Measurements from ENCODE around the gene CDK2AP2.
"Not testable (repeated sequence)": the region's sequence is repeated elsewhere in the genome, so short reads cannot be mapped to it uniquely, and the experiment has no call there.

Gene CDK2AP2

DNA sequence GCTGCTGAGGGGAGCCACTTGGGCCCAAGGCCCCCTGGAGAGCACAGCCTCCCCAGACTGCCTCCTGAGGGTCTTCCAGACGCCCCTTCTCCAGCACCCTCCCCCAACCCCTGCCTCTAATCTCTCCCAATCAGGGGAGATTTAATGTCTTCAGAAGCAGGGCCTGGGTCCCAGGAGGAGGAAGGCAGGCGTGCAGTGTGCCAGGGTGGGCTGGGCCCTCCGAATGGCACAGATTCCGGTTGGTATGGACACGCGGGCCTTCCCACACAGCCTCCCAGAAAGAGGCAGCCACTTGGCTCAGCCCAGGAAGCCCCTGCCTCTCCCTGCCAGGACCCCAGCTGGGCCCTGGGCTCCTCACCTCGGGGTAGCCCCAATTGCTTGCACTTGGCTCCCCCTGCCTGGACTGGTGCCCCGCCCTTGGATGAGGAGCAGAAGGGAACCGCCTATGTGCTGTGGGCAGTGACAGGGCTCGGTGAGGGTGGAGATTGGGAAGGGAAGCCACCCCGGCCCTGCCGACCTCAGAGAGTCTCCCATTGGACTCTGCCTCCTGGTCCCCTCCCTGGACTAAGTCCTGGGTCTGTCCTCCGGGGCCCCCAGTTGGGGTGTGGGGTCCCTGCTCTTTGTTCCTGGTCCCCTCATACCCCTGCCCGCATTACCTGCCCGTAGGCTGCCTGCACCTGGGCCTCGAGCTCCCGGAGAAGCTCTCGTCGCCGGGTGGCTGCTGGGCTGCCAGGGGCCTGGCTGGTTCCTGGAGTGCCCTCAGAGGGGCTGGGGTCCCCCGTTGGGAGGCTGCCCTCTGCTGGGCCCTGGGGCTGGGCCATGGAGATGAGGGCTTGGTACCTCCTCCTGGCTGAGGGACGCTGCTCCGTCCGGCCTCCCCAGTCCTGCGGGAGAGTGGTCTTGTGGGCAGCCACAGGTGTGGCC is 15.9 kb upstream of the CDK2AP2 start:
- no peak for DNase-seq

DNA sequence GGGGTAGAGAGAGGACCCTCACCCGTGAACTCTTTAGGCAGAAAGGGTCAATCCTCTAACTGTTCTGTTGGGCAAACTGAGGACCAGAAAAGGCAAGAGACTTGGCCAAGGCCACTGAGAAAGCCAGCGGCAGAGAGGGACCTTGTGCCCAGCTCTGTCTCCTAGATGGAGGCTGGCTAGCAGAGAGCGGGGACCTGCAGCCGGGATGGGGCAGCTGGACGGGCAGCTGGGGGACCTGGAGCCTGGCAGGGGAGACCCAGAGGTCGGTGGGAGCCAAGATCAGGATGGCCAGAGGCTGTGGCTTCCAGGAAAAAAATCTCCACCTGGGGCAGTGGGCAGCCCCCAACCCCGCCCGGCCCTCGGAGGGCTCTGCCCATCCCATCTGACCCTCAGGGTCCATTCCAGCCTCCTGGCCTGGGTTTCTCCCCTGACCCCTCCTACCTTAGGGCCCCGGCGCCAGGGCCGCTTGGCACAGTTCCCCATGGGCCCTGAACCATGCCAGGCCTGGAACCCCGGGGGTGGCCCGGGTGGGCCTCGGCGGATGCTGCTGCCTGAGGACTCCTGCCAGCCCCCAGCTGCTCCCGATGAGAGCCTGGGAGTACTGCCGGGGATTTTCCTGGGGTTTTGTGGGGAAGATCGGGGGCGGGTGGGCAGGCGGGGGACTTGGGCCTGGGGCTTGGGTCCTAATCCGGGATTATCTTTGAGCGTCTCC is 15.0 kb upstream of the CDK2AP2 start, which contains the start of gene CABP2:
CABP2 (minus strand) TSS at position 603 of the 712 bp plus-strand sequence; CDS start at position 483, 120 bp downstream.
- DNase-seq: no peak

DNA sequence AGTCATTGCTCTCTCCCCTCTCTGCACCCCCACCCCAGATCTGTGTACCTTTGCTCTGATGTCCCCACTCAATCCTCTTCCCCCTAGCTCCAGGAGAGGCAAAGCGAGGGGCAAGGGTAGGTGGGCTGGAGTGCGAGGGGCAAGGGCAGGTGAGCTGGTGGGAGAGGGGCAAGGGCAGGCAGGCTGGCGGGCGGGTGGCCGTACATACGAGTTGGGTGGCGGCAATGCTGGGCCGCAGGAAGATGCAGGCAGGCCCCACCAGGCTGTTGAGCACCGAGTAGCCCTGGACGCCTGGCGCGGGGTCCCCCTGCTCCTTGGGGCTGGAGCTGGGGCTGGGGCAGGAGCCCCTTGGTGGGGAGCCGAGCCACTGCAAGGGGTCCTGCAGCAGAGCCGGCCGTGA is 14.4 kb upstream of the CDK2AP2 start:
- DNase-seq: no peak

DNA sequence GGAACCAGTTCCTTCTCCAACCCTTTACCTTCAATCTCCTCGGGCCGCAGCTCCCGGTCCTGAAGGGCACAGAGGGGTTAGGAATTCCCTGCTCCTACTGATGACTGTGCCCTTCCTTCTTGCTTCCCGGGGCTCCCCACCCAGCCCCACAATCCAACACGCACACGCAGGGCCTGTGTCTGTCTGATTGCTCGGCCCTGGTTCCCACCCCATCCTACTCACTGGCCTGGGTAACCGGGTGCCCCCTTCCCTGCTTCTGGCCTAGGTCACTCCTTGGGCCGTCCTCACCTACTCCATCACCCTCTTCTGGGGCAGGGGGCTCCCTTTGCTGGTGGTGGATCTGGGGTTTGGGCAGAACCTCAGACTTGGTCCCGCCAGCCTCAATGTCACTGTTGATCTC is 14.0 kb upstream of the CDK2AP2 start:
- no peak for DNase-seq

DNA sequence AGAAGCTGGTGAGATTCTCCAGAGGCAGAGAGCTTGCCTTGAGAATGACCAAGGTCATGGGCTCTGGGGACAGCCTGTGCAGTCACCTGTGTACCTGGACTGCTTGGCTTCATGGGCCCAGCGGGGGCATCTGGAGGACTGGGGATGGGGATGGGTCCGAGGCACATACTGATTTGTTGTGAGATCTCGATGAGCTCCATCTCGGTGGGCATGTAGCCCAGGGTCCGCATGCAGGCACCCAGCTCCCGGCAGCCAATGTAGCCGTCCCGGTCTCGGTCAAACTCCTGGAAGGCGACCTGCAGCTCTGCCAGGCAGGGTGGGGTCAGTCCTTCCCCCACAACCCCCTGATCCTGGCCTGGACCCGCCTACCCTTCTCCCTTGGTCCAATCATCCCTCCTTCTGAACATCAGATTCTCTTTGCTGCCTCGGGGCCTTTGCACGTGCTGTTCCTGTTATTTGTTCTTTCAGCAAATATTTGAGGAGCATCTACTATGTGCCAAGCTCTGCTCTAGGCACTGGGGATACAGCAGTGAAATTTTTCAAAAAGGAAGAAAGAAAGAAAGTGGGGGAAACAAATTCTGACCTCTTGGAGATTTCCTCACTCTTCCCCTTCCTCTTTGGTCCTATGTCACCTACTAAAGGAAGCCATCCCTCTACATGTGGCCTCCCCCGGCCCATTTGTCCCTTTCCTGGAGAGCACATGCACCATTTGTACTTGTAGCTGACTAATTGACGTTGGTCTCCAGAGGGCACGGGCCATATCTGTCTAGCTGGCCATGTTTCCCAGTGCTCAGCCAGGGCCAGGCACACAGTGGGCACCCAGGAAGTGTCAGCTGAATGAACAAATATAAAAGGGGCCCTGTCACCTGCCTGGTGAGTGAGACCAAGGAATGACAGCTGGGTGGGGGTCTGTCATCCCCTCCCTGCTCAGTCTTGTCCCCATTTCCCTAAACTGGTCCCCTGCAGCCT is 13.2 kb upstream of the CDK2AP2 start:
- DNase-seq: no peak

DNA sequence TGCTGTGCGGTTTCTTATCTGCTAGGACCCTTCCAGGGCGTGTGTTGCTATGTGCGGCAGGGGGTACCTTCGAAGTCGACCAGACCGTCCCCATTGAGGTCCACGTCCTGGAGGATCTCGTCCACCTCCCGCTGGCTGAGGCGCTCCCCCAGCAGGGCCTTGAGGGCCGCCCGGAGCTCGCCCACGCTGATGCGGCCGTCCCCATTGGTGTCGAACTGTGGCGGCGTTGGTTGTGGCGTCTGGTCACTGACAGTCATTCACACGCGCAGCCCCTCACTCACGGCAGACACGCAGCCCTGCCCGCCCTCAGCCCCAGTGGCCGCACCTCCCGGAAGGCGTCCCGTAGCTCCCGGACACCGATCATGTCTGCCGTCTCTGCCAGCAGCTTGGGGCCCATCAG is 11.8 kb upstream of the CDK2AP2 start:
- no peak for DNase-seq

DNA sequence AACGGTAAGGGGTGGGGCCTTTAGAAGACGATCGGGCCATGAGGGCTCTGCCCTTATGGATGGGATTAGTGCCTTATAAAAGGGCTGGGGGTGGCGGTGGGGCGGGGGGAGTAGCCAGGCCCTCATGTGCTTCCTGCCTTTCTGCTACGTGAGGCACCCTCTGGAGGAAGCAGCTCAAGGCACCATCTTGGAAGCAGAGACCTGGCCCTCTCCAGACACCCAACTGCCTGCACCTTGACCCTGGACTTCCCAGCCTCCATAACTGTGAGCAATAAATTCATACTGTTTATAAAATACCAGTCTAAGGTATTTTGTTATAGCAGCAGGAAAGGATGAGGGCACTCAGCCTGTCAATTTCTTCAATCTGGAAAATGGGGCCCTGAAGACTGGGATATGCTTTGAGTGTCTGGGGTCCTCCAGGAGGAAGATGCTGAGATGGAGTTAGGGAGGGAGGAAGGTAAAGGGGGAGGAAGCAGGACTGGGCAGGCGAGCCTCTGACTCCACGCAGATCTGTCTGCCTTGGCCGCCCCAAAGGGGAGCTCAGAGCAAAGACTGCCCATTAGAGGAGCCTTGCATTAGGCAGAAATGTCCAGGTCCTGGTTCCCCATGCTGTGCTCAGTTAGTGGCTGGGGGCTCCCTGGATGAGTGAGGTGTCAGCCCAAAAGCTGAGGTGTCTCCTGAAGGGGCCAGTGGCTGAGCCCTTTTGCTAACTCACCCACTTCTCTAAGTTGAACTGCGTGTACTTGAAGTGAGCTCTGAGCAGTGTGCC is 10.0 kb upstream of the CDK2AP2 start:
- no peak for DNase-seq

DNA sequence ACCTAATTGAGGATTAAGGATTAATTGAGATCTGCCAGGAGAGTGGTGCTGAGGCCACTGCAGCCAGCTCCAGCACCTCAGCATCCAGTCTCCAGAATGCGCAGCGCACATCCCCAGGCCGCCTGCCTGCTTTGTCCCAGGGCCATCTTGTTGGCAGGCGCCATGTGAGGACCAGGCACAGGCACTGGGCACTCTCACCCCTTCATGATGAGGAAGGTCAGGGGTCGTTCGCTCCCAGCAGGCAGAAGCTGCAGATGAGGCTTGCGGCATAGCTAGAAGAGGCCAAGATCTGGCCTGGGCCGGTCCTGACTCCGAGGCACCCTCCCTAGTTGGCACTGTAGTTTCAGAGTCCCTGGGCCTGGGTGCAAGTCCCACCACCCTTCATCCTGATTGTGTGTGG is 8.8 kb upstream of the CDK2AP2 start:
- no peak for DNase-seq

DNA sequence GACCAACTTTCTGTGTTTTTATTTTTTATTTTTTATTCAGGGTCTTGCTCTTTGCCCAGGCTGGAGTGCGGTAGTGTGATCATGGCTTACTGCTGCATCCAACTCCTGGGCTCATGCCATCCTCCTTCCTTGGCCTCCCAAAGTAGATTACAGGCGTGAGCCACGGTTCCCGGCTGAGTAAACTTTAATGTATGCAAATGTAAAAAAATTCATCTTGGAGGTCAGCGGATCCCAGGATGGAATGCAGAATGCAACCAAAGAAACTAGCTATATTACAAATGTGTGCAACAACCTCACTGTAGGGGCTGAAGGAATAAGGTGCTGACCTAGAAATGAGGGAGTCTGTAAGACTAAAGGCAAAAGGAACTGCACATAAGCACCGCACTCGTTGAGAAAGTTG is 6.2 kb upstream of the CDK2AP2 start:
- DNase-seq: no peak

DNA sequence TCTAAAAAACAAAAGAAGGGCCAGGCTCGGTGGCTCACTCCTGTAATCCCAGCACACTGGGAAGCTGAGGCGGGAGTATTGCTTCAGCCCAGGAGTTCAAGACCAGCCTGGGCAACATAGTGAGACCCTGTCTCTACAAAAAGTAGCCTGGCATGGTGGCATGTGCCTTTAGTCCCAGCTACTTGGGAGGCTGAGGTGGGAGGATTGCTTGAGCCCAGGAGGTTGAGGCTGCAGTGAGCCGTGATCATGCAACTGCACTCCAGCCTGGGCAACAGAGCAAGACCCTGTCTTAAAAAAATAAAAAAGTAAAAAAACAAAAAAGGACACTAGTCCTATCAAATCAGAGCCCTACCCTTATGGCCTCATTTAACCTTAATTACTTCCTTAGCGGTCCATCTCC is 3.6 kb upstream of the CDK2AP2 start:
- DNase-seq: not testable (repeated sequence)

DNA sequence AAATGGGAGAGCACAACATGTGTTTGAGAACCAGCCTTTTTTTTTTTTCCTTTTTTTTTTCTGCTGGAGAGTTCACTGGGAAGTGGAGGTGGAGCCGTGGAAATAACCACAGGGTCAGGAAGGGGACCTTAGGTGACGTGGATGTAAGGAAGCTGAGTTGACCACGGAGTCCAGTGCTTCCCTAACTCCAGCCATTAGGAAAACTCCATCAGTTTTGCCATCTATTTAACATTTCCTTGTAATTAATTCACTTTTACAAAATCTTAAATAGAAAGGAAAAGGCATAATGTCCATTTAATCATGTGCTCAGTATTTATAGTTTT is 2.0 kb upstream of the CDK2AP2 start:
- no peak for DNase-seq

DNA sequence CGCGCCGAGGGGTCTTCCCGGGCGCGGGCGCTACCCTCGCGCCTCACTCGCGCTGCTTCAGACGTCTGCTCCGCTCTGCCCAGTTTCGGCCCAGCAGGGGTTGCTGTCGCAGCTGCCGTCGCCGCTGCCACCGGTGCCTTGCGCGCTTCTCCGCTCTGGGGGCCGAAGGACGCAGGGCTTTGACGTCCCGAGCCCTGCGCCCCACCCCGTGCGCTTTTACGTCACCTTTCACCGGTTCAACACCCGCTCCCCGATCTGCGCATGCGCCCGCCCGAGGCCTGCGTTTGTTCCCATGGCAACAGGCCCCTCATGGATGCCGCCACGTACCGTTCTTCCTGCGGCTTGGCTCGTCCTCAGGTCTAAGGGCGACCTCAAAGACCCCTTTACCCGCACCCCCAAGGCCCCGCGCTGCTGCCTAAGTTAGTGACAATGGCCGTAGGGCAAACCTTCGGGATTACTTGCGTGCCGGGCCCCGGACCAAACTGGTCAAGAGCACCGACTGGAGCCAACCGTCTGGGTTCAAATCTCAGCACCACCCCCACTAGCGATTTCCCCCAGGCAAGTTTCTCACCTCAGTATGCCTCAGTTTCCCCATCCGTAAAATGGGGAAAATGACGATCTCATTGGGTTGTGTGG is 642 bp upstream of the CDK2AP2 start:
- peak; percentile 96 for DNase-seq

DNA sequence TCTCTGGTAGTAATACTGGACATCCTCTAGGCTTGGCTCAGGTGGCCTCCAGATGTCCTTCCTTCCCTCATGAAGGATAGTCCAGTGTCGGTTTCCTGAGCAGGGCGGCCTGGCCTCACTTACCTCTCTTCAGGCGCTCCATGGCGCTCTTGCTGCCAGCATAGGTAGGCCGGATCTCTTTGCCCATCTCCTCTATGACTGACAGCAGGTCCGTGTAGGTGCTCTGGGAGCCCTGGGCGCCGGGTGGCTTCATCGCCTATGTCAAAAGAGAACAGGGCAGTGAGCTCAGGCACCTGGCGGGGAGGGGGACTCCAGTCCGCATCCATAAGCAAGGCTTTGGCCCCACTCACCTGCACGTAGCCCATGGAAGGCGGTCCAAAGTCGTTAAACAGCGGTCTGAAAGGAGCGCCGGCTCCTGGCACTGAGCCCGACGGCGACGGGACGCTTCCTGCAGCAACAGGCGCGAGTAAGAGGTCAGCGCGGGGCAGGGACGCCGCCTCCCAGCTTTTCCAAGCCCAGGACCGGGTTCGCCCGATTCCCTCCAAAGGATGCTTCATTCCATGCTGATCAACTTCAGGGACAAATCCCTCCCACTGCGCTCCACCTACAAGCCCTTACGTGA is 609 bp downstream of the CDK2AP2 start:
- DNase-seq: no peak

DNA sequence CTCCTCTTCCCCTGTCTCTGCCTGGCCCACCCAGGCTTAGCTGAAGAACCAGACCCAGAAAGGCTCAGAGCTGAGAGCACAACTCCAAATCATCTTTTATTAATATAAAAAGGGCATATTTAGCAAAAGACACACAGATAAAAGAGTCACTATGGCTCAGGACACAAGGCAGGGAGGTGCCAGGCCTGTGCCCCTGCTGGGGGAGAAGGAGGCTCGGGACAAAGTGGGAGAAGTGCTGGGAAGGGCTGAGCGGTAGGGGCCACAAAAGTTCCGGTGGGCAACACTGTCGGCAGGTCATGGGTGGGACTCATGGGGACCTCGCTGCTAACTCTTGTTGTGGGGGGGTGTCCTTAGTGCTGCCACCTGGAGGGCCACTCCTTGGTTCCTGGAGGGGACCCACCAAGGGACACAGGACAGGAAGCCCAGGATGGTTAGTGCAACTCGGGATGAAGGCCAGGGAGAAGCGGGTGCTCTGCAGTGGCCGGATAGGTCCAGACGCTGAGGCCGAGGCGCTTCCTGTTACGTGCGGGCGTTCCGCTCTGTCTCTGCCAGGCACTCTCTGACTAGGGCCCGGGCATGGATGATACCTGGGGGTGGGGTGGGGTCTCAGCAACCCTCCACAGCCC is 1.4 kb downstream of the CDK2AP2 start:
- DNase-seq: no peak

DNA sequence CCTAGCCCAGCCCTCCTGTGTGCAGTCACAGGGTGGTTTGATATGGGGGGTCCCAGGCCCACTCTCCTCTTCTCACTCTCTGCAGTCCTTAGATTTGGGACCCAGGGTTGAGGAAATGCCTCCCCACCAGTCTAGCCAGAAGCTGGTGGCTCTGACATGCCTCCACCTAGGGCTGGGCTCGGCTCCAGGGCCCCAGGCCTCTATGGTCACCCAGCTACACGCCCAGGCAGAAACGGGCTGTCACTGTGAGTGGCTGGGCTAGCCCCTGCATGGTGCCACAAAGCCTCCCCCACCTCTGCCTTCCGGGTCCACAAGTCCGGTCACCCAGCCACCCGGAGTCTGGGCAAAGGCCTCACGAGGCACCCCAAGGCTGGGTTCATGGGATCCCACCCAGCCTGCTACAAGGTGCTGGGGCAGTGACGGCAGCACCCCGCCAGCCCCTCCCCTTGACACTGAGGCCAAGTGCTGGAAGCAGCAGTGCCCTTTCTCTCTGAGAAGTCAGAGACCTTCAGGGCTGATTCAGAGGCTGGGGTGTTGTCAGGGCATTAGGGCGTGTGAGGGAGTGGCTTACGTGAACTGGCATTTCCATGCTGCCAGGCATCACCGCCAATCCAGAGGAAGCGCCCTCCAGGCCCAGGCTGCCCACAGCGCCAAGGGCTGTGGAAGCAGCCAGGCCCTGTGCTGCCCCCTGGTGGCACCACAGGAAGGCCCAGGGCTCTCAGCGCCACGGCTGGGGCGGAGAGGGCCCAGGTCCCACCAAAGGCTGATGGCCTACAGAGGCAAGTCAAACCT is 2.2 kb downstream of the CDK2AP2 start:
- DNase-seq: peak; percentile 85

DNA sequence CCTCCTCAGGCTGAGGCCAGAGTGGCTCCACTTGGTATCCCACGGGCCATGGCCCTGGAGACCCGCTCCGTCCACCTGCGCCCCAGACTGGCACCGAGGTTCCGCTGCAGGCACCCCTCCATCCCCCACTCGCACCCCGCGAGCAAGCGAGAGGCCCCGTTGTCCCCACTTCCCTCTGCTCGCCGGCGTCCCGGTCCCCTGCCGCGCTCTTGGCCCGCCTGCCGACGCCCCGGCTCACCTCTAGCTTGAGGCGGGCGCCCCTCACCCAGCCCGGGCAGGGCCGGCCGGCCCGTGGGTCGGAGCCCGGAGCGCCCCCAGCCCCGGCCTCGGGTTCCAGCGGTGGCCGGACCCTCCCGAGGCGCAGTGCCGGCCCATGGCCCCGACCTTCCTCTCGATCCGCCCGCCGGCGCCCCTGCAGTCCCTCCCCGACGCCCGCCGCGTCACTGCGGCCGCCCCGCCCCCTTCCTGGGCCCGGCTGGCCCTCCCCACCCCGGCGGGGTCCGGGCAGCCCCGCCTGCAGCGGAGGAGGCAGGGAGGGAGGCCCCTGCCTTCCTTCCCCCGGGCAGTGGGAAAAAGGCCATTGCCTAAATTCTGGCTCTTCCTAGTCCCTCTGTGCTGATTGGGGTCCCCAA is 2.9 kb downstream of the CDK2AP2 start, which contains the start of gene PITPNM1:
PITPNM1 (minus strand) TSS at position 414 of the 632 bp plus-strand sequence. CDS start 1,183 bp downstream, outside the sequence.
- peak; percentile 81 for DNase-seq

DNA sequence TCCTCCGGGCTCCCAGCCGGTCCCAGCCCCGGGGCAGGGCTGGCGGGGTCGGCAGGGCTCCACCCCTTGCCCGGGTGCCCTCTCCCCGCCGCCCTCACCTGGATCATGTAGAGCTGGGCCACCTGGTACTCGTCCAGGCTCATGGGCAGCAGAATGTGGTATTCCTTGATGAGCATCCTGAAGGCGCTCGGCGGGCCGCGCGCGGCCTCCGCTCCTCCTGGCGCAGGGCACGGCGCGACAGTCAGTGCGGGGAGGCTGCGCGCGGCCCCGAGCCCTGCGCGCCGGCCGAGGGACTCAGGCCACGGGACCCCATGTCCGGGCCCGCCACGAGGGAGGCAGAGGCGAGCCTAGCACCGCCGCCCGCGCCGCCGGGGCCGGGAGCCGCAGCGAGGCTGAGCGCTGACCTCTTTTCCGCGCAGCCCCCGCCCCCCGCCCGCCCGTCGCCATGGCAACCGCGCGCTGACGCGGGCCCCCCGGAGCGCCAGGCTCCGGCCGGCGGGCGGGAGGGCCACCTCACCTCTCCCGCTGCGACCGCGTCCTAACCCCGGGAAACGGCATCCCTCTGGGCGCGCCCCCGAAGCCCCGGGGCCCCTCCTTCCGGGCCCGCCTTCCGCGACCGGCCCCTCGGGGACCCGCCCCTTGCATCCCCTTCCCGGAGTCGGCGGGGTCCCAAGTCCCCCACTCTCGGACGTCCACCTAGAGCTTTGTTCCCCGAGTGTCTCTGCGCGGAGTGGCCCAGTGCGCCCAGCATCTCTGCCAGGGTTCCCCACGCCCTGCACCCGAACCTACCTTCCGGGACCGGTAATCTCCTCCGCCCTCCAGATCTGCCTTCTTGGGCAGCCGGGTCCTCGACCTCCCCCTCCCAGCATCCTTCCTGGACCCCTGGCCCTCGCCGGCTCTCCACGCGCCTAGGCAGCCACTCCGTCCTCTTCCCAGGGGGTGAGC is 3.7 kb downstream of the CDK2AP2 start:
- peak; percentile 51 for DNase-seq

All from right hindlimb (tissue), 1 donor.